HG02678 (cell line): ENCODE measurements around the gene ACADM.
"Not testable (repeated sequence)": the region's sequence is repeated elsewhere in the genome, so short reads cannot be mapped to it uniquely, and the experiment has no call there.

ENCODE experiments used
- ATAC-seq: cut with Tn5 transposase; IDR thresholded peaks from one replicate; pipeline ENCODE4 v1.9.1; 2021; ENCODE audit warnings: mild to moderate bottlenecking, moderate library complexity; ENCODE audit not compliant: unreplicated experiment

The ACADM gene

GRCh38 chr1:75792091-75792490, 67.6 kb downstream of the ACADM start:
- no peak for ATAC-seq

GRCh38 chr1:75794382-75794781, 69.9 kb downstream of the ACADM start:
- no peak for ATAC-seq

- no peak for ATAC-seq
Measured at GRCh38 chr1:75795703-75796193, 71.2 kb downstream of the ACADM start.

- no peak for ATAC-seq
Measured at GRCh38 chr1:75796376-75797272, 72.1 kb downstream of the ACADM start, which contains the start of gene MSH4. MSH4 (plus strand) TSS chr1:75796882; CDS start chr1:75796986, 104 bp downstream.

- ATAC-seq, result no peak
Measured at GRCh38 chr1:75797273-75797588, 72.7 kb downstream of the ACADM start.

GRCh38 chr1:75797606-75798216, 73.2 kb downstream of the ACADM start:
- ATAC-seq, result no peak

GRCh38 chr1:75801480-75801879, 77.0 kb downstream of the ACADM start:
- ATAC-seq, result not testable (repeated sequence)

GRCh38 chr1:75808921-75809320, 84.4 kb downstream of the ACADM start:
- ATAC-seq, result no peak

- ATAC-seq, result not testable (repeated sequence)
Measured at GRCh38 chr1:75810113-75810512, 85.6 kb downstream of the ACADM start.

GRCh38 chr1:75811211-75811981, 86.9 kb downstream of the ACADM start:
- ATAC-seq, result no peak

GRCh38 chr1:75812065-75812464, 87.6 kb downstream of the ACADM start:
- no peak for ATAC-seq
